RKO (cell line): ENCODE measurements around the gene ITGB6.

Experiments
- DNase-seq: peaks from one replicate; pipeline ENCODE4 v3.0.0-alpha.2; 2016; ENCODE audit warnings: low spot score

Gene ITGB6

GRCh38 chr2:160087854-160088745, 112.0 kb downstream of the ITGB6 start:
- DNase-seq: no peak

DNA sequence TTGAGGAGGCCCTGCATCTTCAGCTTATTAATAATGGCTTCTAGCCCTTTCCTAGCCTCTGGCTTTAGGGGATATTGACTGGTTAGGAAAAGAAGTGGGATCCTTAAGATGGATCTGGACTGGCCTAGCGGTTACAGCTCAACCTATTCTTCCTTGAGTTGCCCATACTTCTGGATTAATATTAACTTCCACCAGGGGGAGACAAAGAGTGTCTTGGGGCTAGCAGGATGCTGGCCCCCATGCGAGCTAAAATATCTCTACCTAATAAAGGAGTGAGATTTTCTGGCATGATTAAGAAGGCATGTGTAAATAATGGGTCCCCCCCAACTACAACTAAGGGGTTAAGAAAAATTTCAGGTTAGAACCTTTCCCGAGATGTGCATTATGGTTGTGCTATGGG, 114.4 kb downstream of the ITGB6 start:
- no peak for DNase-seq

GRCh38 chr2:160077912-160078810, 121.9 kb downstream of the ITGB6 start:
- DNase-seq: no peak

DNA sequence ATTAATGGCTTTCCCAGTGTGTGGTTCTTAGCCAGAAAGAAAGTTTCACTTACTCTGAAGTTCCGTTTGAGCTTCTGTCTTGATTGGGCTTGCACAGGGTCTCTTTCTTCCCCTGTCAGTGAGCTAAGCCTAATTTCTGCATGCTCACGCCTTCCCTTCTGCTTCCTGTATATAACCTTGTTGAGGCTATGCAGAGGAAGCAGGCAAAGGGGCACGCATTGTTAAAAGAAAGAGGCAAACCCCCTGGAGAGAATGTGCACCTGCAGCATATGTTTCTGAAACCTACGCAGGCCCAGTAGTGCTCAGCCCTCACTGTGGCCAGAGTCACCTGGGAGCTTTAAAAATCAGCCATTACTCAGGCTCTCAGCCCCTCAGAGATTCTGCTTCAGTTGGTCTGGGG, 123.2 kb downstream of the ITGB6 start:
- DNase-seq: no peak

GRCh38 chr2:160076241-160076640, 123.8 kb downstream of the ITGB6 start:
- no peak for DNase-seq

GRCh38 chr2:160075171-160075570, 124.9 kb downstream of the ITGB6 start:
- DNase-seq: no peak

GRCh38 chr2:160073284-160073888, 126.7 kb downstream of the ITGB6 start:
- DNase-seq: no peak

DNA sequence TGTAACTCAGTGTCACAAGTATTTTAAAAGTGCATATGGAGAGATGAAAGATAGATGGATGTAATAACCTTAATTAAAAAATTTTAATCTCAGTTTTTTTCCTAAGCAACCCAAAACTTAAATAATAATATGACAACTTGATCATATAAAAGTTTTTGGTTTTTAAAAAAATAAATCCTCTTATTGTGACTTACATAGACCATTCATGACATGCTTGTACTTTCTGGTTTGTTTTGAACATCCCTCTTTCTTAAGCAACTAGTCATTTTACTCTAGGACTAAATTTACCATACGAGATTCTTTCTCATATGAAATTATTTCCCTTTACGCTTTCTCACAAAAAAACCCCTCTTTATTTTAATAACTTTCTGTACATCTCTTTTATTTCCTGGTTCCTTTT, 131.2 kb downstream of the ITGB6 start:
- no peak for DNase-seq

GRCh38 chr2:160064916-160065315, 135.2 kb downstream of the ITGB6 start:
- no peak for DNase-seq

DNA sequence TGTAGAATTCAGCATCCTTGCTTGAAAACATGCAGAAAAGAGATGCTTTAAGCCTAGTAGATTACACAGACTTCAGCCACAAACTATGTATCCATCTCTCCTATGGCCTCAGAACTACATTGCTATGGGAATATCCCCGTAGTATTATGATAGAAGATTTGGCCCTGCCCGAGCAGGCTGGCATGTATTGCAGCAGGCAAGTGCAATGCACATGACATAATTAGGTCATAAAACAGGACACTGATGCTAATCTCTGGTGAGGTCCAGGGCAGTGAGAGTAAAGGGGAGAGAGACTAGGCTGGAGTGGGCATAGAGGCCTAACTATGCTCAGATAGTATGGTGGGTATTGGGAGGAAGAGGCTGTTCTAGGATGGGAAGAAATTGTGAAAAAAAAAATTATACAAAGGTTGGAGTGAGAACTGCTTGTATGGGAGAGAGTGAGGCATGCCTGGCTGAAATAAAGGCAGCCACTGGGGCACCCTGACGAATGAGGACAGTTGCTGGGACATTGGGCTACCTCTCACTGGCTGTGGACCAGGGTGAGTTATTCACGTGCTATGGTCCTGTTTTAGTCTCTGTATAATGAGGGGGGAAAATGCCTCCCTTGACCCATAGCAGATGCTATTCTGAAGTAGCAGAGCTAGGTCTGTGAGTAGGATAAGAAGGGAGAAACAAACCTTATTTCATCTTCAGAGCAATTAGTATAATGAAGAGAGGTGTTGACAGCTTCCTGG, 136.0 kb downstream of the ITGB6 start:
- no peak for DNase-seq

- no peak for DNase-seq
Observed at GRCh38 chr2:160063271-160063670, 136.8 kb downstream of the ITGB6 start.

DNA sequence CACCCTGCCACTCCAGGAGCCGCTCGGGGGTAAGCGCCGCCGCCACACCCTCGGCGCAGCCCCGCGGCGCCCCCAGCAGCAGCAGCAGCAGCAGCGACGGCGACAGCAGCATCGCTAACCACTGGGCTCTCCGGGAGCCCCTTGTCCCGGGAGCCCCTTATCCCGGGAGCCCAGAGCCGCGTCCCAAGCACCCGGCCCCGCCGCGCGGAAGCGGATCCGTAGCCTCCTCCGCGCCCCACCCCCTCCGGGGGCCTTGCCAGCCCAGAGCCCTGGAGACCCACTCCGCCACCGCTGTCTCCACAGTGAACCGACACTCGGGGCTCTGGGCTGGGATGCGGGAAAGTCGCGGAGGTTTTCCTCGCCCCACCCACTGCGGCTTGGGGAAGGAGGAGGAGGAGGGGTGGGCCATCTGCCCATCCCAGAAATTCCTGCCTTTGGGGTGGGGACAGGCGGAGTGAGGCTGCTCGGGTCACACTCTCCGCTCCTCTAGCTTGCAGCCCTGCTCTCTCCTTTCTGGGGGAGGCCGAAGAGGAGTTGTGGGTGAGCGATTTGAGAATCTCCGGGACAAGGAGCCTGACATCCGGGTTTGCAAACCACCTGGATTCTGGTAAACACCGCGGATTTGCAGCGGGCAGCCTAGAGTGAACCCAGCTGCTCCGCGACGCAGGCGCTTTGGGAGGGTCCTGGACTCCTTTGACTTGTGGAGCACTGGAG, 137.6 kb downstream of the ITGB6 start, which contains the start of gene PLA2R1:
Gene PLA2R1 (minus strand): TSS at position 324 of the 714 bp plus-strand sequence. CDS start 212 bp downstream, at position 112.
- no peak for DNase-seq

DNA sequence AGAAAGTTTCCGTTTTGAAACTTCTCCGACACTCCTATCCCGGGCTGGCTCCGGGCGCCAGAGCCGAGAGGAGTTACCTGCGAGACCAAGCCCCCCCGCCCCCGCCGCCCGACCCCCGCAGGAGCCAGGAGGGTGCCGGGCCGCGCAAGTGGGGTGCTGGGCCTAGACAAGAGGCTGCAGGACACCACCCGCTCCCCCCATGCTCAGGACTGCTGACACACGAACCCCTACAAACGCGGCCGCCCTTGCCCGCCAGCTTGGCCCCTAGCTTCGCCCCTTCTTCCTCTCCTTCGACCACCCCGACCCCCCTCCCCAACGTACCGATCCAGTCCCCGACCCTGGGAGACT, 138.2 kb downstream of the ITGB6 start:
- no peak for DNase-seq

DNA sequence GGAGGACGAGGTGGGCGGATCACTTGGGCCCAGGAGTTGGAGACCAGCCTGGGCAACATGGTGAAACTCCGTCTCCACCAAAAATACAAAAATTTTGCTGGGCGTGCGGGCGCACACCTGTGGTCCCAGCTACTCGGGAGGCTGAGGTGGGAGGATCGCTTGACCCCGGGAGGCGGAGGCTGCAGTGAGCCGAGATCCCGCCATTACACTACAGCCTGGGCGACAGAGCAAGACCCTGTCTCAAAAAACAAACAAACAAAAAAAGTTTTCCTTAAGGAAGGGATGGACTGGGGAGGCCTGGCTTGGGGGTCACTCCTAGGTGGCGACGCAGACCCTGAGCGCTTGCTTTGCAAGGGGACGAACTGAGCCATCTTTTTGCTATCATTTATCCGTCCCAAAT, 138.5 kb downstream of the ITGB6 start:
- DNase-seq: no peak

GRCh38 chr2:160060297-160060696, 139.8 kb downstream of the ITGB6 start:
- no peak for DNase-seq

GRCh38 chr2:160057356-160057755, 142.7 kb downstream of the ITGB6 start:
- no peak for DNase-seq

DNA sequence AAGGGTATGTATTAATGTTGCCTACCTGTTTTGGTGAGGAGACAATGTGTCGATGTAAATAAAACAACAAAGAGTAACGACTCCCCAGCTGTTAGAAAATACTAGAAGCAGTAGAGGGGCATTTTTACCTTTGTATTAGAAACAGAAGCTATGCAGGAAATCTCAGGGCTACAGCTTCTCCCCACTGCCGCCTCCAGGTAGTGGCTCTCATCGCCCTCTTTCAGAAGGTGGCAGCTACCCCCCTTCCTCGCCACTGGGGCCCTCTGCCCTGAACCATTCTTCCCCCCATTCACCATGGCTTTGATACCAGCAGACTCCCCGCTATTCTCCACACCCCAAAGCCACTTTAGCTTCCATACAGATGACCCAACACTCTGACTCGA, 144.4 kb downstream of the ITGB6 start:
- DNase-seq: no peak

DNA sequence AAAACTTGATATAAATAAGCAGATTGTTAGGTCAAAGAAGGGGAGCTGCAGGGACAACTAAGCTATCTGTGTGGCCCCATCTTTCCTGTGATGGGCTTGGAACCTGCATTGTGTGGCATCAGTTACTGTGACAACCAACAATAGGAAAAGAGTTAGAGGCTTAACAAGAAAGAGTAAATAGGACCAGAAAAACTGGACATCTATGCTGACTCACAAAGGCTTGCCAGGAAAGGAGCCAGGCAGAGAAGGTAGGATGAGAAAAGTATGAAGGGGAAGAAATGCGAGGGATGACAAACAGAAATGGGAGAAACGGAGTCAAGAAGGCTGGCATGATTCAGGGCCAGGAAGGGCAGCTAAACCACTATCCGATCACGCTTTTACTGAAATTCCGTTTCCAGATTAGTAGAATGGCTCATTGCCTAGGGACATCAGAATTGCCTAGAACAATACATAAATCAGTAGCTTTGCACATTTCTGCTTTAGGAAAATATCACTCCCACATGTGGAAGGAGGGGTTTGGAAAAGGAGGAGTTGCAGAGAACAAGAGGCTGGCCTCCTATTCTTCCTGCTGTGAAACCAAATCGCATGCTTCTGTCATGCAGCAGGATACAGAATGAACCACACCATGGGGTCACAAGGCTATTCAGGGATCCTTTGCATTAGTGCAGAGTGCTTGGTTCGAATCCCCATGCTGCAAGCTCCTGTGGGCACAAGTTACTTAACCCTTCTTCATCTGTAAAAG, 144.9 kb downstream of the ITGB6 start:
- no peak for DNase-seq

GRCh38 chr2:160053946-160054345, 146.1 kb downstream of the ITGB6 start:
- no peak for DNase-seq

GRCh38 chr2:160052531-160052930, 147.5 kb downstream of the ITGB6 start:
- DNase-seq: no peak
